Adrenal gland (tissue), 5 donors: ENCODE data around the gene DYNLT3.

Experiments
- CTCF ChIP-seq, 6 experiments: fragments of 450-650 bp in 4 of 6; fragments of 200-600 bp in 2 of 6; sonication (generic) in 1 of 6; IDR thresholded peaks; 1 replicate in 5 of 6; 2 replicates in 1 of 6; pipeline versions ENCODE4 v1.5.1 to v1.8.0; 2016 to 2021; ENCODE audit warnings: antibody characterized with exemption in 6 of 6, mild to moderate bottlenecking in 2 of 6, moderate library complexity in 1 of 6
- POLR2A ChIP-seq, 2 donors: fragments of 450-650 bp; IDR thresholded peaks; one replicate each; pipeline ENCODE4 v1.6.1; 2017; ENCODE audit warnings: antibody characterized with exemption in 2 of 2, mild to moderate bottlenecking in 2 of 2, moderate library complexity in 1 of 2
- donor health status: DM: no; HTN: no; CAD: no.

- TF ChIP-seq CTCF (IDR thresholded peaks at IDR 0.05): no peak
- TF ChIP-seq POLR2A (IDR thresholded peaks at IDR 0.05): no peak
These were observed 49.1 kb upstream of the DYNLT3 start for GRCh38 chrX:37896511-37896890.
